ENCODE data around the gene ADGRF3.
"Not testable (repeated sequence)": the region's sequence is repeated elsewhere in the genome, so short reads cannot be mapped to it uniquely, and the experiment has no call there.

ADGRF3 gene, protein sequence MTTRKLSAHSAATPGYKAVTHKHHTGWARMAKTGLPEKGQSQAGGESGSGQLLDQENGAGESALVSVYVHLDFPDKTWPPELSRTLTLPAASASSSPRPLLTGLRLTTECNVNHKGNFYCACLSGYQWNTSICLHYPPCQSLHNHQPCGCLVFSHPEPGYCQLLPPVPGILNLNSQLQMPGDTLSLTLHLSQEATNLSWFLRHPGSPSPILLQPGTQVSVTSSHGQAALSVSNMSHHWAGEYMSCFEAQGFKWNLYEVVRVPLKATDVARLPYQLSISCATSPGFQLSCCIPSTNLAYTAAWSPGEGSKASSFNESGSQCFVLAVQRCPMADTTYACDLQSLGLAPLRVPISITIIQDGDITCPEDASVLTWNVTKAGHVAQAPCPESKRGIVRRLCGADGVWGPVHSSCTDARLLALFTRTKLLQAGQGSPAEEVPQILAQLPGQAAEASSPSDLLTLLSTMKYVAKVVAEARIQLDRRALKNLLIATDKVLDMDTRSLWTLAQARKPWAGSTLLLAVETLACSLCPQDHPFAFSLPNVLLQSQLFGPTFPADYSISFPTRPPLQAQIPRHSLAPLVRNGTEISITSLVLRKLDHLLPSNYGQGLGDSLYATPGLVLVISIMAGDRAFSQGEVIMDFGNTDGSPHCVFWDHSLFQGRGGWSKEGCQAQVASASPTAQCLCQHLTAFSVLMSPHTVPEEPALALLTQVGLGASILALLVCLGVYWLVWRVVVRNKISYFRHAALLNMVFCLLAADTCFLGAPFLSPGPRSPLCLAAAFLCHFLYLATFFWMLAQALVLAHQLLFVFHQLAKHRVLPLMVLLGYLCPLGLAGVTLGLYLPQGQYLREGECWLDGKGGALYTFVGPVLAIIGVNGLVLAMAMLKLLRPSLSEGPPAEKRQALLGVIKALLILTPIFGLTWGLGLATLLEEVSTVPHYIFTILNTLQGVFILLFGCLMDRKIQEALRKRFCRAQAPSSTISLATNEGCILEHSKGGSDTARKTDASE

GRCh38 chr2:26346454-26347053 lies at the start of gene ADGRF3:
ADGRF3 (minus strand) TSS chr2:26346789; CDS start chr2:26346234, 555 bp downstream.
- DNase-seq (ENCODE audit: low spot score) = peak; percentile 36

- no peak for DNase-seq (ENCODE audit: low spot score)
These were observed 48.8 kb upstream of the ADGRF3 start for GRCh38 chr2:26395394-26395793.

- DNase-seq (ENCODE audit: low spot score) = no peak
These were observed 48.1 kb upstream of the ADGRF3 start for GRCh38 chr2:26394694-26395093.

GRCh38 chr2:26387189-26387588 lies 40.6 kb upstream of the ADGRF3 start:
- no peak for DNase-seq (ENCODE audit: low spot score)

DNA sequence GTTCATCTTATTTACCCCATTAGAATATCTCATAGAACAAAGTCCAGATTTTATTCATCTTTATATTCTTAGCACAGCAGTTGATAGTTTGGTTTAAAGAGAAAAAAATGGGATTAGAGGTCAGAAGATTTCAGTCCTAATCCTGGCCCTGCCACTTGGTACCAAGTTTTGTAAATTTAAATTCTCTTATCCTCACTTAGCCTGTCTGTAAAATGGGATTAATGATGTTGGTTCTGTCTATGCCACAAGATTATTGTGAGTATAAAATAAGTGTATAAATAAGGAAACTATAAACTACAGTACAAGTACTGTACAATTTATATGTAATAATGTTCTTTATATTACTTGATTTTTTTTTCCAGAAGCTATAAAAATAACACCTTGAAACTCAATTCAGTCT lies 38.0 kb upstream of the ADGRF3 start:
- no peak for DNase-seq (ENCODE audit: low spot score)

GRCh38 chr2:26384183-26384582 lies 37.6 kb upstream of the ADGRF3 start:
- DNase-seq (ENCODE audit: low spot score) = no peak

DNA sequence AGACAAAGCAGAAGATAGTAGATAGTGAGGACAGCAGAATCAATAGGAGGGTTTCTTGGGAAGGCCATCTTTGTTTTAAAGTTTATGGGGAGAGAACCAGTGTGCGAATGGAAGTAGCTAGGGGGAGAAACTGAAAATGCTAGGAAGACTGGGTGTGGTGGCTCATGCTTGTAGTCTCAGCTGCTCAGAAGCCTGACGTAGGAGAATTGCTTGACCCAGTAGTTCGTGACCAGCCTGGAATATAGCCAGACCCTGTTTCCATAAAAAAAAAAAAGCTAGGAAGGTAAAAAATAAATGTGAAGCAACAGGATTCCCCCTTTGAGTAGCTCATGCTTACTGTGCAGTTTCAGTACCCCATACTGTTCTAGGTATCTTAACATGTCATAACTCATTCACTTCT lies 36.0 kb upstream of the ADGRF3 start:
- DNase-seq (ENCODE audit: low spot score) = no peak

GRCh38 chr2:26380281-26380680 lies 33.7 kb upstream of the ADGRF3 start:
- DNase-seq (ENCODE audit: low spot score) = no peak

DNA sequence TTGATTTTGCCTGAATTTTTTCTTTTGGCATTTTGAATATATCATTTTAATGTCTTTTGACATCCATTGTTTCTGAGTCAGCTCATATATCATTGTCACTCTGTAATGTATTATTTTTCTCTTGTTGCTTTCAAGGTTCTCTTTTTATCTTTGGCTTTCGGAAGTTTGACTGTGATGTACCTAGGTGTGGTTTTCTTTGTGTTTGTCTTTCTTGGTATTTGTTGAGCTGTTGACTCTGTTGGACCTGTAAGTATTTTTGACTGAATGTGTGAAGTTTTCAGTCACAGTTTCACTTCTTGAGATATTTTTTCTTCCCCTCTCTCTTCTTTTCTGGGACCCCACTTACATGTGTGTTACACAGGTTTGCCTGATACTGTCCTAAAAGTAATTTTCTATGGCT lies 30.2 kb upstream of the ADGRF3 start:
- no peak for DNase-seq (ENCODE audit: low spot score)

GRCh38 chr2:26370909-26371308 lies 24.3 kb upstream of the ADGRF3 start:
- not testable (repeated sequence) for DNase-seq (ENCODE audit: low spot score)

GRCh38 chr2:26369664-26370063 lies 23.1 kb upstream of the ADGRF3 start:
- not testable (repeated sequence) for DNase-seq (ENCODE audit: low spot score)

GRCh38 chr2:26366957-26367356 lies 20.4 kb upstream of the ADGRF3 start:
- DNase-seq (ENCODE audit: low spot score) = no peak

- no peak for DNase-seq (ENCODE audit: low spot score)
These were observed 18.1 kb upstream of the ADGRF3 start for GRCh38 chr2:26364669-26365068.

GRCh38 chr2:26363958-26364357 lies 17.4 kb upstream of the ADGRF3 start:
- no peak for DNase-seq (ENCODE audit: low spot score)

GRCh38 chr2:26363323-26363722 lies 16.7 kb upstream of the ADGRF3 start:
- DNase-seq (ENCODE audit: low spot score) = peak; percentile 33

DNA sequence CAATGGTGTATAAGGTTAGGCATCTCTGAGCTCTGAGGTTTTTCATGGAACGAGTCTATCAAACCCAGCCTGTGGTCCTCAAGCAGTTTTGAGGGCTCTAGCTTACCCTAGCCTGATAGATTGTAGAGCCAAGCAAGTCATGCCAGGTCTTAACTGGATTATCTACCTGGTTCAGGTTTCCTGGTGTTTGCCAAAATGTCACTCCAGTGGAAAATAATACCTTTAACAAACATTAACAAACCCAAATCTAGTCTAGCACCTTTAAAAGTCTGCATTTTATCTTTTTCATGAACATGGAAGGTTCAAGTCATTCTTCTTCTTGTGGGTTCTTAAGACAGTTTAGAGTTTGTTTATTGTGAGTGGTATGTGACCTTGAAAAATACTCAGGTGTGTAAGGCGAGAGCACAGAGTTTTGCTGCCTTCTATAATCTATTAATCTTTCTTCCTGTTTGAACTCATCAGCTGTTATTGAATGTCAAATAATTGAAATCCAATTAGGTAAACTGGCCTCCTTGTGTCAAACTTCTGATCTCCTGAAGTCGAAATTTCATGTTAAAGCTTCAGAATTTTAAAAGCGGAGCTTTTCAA lies 13.4 kb upstream of the ADGRF3 start:
- no peak for DNase-seq (ENCODE audit: low spot score)

GRCh38 chr2:26356771-26357170 lies 10.2 kb upstream of the ADGRF3 start:
- no peak for DNase-seq (ENCODE audit: low spot score)

DNA sequence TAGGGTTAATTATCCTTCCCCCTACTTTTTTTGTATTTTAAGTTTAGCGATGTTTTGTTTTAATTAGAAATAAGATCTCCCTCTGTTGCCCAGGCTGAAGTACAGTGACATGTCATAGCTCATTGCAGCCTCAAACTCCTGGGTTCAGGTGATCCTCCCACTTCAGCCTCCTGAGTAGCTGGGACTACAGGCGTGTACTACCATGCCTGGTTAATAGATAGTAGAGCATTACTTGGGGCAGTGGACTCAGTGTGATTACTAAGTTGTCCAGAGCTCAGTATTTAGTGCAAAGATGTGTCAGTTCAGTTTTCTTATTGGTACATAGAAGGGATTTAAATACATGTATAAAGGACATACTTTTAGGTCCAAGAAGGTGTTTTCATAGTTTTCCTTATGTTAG lies 9.5 kb upstream of the ADGRF3 start:
- DNase-seq (ENCODE audit: low spot score) = no peak

- peak; percentile 63 for DNase-seq (ENCODE audit: low spot score)
These were observed 8.7 kb upstream of the ADGRF3 start for GRCh38 chr2:26355038-26355995.

DNA sequence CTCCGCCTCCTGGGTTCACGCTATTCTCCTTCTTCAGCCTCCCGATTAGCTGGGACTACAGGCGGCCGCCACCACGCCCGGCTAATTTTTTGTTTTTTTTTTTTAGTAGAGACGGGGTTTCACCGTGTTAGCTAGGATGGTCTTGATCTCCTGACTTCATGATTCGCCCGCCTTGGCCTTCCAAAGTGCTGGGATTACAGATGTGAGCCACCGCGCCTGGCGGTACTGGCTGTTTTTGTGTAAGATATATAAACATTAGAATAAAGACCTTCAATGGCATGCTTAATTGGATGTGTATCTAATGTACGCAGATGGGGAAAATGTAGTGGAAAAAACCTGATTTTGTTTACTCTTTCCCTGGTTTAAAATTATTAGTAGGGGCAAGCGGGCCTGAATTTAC lies 7.9 kb upstream of the ADGRF3 start:
- DNase-seq (ENCODE audit: low spot score) = not testable (repeated sequence)

DNA sequence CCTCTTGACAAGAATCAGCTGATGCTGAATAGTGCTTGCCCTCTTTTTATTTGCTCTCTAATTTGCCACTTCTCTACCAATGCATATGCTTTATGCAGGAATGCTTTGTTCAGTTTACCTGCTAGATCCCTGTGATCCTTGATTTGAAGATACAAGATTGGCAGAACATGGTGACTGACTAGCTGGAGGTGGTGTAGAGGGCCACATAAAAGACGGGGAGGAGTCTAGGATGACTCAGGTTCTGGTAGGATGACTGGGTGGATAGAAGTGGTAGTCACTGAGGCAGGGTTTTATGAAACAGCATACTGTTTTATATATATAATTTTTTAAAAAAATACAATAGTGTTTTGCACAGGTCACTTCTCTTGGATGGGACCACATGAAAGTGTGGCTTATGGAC lies 6.3 kb upstream of the ADGRF3 start:
- DNase-seq (ENCODE audit: low spot score) = peak; percentile 14

Data from GM03348 (cell line).